Activated CD8-positive, alpha-beta memory T cell treated with anti-CD3 and anti-CD28 coated beads for 1 hour (primary cell): ENCODE results near the gene KCNJ5.

Experiments
- DNase-seq, 2 donors: peaks; one replicate each; pipeline ENCODE4 v3.0.0-alpha.2; 2020; ENCODE audit warnings: low read depth in 1 of 2; ENCODE audit errors: extremely low read depth in 1 of 2

KCNJ5 gene

DNA sequence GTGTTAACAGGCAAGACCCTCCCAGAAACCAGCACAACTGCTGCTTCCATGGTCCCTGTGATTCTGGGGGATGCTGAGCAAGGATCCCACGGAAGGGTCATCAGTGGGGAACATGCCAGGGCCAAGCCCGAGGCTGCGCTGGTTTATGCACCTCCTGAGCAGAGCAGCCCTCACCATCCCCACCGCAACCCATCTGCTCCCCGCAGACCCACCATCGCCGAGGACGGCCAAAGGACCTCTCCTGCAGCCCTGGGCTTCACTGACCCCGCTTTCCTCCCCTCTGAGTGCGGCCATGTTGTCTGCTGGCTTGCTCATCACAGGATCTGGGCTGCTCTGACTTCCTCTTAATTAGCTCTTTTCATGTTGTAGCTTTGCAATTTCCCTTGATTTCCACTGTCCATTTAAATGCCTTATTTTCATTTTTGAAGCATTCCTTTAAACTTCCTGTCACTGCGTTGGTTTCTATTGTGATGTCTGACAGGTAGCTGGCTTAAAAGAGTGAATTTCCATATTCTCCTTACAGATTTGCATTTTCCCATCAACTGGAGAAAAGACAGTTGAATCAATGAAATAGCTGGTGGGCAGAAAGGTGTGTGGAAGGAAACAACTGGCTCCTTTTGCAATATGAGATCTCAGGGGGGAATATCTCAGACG, 36.7 kb downstream of the KCNJ5 start:
- no peak for DNase-seq

DNA sequence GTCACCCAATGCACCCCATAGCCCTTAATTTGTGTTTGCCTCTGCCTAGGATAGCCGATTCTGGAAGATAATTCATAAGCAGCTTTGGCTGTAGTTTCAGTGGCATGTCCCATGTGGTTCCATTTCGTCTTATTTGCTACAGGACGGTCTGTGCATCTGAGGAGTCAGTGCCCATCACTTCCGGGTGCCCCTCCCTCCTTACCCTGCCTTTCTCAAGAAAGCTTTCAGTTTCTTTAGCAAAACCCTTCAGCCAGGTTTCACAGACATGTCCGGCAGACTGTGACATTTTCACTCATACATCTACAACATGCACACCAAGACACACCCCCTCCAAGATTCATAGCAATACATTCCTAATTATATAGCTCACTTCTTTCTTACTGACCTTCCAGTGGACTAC, 37.2 kb downstream of the KCNJ5 start:
- no peak for DNase-seq

- no peak for DNase-seq
These were observed 38.3 kb downstream of the KCNJ5 start for GRCh38 chr11:128929468-128929867.

DNA sequence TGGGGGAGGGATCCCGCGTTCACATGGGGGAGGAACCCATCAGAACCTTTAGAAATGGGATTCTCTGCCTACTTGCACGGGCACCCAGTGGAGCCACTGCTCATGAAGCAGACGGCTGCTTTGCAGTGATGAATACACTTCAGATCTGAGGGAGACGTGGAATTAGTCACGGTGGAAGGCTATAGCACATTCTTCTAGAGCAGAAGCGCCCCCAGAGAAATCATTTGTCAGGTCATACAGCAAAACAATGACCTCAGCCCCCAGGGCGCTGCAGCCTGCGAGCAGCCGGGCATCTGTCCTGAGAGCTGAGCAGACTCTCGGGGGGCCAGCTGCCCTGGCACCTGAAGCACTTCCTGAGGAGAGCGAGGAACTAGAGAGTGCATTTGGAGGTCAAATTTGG, 38.8 kb downstream of the KCNJ5 start:
- no peak for DNase-seq

GRCh38 chr11:128931066-128931465, 39.9 kb downstream of the KCNJ5 start:
- no peak for DNase-seq

- no peak for DNase-seq
These were observed 40.5 kb downstream of the KCNJ5 start for GRCh38 chr11:128931668-128932067.

DNA sequence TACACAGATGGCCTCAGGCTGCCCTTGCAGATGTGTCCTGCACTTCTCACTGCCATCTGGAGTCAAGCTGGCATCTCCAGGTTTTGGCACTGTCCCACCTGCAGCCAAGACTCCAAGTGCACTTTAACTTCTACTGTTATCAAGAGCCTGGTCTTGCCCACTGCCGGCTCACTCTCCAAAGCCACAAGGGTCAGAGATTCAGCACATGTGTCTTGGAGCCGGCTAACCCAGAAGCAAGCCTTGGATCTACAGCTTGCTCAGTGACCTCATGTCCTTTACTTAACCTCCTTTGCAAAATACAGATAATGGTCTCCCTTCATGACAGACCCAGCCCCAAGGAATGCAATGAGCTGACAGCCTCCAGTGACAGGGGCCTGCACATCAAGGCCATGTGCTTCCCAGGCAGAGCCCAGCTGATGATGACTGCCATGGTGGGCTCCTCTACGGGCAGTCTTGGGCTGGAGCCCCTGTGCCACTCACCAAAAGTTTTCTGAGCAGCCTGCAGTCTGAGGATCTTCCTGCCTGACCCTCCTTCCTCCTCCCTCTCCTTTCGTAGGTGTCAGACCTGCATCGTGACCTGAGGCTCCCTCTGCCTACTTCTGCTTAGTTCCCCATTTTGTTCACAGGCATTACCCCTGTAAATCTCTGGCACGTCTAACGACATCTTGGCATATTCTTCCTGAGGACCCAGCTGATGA, 42.5 kb downstream of the KCNJ5 start:
- DNase-seq: no peak

GRCh38 chr11:128934351-128934750, 43.2 kb downstream of the KCNJ5 start:
- no peak for DNase-seq

GRCh38 chr11:128934926-128935325, 43.8 kb downstream of the KCNJ5 start:
- DNase-seq: no peak

DNA sequence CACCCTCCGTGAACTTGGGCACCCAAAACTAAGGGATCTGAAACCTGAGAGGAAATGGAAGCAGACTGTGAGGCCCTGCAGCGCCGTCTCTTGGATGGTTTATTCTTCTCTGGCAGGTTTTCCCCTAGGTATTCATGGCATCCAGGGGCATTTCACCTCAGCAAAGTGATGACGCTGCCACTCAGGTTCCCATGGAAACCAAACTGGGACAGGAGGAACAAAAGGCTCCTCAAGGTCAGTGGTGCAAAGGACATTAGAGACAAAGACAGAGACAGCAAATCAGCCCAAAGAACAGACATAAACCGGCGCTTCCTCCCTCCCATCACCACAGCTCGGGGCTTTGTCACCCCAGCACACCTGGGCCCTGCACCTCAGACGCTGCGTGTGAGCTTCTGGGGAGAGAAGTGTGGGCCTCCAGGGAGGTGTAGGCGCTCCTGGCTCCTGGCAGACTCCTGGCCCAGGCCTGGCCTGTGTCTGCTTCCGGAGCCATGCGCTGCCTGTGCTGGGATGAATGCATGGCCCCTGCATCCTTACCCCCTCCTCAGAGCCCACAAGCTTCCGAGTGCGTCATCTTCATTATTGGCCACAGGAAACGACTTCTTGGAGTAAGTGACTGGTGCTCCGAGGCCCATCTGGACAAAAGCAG, 45.6 kb downstream of the KCNJ5 start:
- no peak for DNase-seq

GRCh38 chr11:128937480-128937879, 46.3 kb downstream of the KCNJ5 start:
- no peak for DNase-seq

- DNase-seq: no peak
These were observed 47.2 kb downstream of the KCNJ5 start for GRCh38 chr11:128938156-128938885.

- DNase-seq: no peak
These were observed 48.4 kb downstream of the KCNJ5 start for GRCh38 chr11:128939591-128939990.

GRCh38 chr11:128940156-128940555, 49.0 kb downstream of the KCNJ5 start:
- no peak for DNase-seq

DNA sequence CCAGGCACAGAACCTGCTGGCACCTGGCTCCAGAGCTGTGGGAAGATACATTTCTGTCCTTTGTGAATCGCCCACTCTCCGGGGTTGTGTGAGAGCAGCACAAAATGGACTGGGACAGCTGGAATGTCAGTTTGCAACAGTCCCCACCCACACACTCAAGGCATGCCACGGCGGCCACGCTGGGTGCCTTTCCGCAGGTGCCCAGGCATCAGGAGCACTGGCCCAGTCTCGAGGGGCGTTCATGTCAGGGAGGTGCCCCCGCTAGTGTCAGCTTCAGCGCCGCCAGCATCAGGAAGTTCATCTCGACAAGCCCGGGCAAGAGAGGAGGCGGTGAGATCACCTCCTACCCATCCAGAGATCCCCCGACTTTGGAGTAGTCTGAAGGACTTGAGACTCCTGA, 49.4 kb downstream of the KCNJ5 start:
- DNase-seq: no peak

GRCh38 chr11:128941110-128941509, 50.0 kb downstream of the KCNJ5 start:
- no peak for DNase-seq

DNA sequence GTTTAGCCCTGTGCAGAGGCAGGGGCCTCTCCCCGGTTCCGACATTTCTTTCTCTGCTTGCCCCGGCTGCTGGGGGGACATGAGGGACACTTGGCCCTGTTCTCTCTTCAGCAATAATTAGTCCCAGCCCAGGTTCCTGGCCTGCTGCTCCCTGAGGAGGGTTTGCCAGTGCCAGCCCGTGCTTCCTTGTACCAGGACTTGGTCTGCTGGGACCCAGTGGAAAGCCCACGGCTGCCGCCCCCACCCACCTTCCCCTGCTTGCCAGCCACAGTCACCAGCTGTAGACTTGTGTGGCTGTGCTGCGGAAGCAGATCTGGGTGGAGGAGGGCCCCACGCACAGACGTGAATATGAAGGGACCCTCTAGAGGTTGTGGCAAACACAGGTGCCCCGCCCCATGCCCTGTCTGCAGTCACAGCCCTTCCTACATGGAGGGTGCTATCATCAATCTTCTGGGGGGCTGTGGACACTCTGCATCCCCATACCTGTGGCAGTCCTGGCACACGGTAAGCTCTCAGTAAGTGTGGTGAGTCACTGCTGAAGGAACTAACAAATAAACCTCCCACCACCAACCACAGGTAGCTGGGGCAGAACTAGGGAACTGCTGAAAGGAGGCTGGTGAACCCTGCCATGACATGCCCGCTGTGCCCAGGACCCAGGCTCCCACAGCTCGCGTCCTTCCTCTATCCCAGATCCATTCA, 50.6 kb downstream of the KCNJ5 start:
- no peak for DNase-seq

DNA sequence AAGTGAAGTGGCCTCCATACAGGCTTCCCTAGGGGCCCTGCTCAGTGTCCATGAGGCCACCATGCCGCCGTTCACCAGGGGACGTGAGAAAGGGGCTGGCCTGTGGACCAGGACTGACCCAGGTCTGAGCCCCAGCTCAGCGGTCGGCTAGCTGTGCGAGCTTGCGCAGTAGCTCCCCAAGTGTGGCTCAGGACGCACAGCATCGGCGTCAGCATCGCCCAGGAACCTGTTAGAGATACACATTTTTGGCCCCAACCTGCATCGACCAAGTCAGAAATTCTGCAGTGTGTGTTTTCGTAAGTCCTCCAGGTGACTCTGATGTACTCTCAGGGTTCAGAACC, 51.1 kb downstream of the KCNJ5 start:
- DNase-seq: no peak

DNA sequence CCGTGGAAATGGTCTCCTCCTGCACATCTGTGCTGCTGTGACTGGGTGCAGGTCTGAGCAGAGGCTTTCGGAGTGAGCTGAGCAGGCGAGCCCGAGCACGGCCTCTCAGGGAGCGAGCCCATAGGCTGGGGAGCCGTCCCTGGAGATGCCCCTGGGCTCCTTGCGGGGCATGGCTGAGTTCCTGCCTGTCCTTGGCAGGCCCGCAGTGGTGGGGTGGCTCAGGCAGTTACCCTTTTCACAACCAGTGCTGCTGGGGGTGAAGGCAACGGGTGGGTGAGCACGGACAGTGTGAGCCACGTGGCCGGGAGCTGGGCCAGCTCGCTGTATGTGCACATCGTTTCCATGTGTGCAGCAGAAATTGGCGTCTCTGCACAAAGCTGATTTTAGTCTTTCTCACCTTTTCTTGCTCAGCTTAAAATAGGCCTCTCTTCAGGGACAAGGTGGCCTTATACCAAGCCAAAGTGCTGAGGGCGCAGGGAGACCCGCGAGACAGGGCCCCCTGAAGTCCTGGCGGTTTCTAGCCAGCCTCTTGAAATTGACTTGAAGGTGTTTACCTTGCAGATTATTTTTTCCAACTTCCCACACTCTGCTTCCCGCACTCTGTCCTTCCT, 51.8 kb downstream of the KCNJ5 start, which contains the start of gene TP53AIP1:
TSS of gene TP53AIP1 (minus strand) at position 55 of the 611 bp plus-strand sequence. CDS start 5,053 bp downstream, outside the sequence.
- DNase-seq: no peak

- no peak for DNase-seq
These were observed 52.3 kb downstream of the KCNJ5 start for GRCh38 chr11:128943428-128943976.
